WTC11 (cell line): ENCODE results near the gene ADSL. TPM values are rescaled to one million over a fixed set of nuclear protein-coding genes. Genes with fewer than 3 reads are reported as not detected.

ENCODE experiments used
- ATAC-seq: fragments of 200-7000 bp; cut with Tn5 transposase; 2 replicates; pipeline ENCODE4 v1.10.0; 2021; ENCODE audit warnings: mild to moderate bottlenecking, moderate library complexity
- CTCF ChIA-PET: fragments of 300-600 bp; sonication (Branson Sonifier 250); formaldehyde crosslinking; loops from one replicate; lab custom pipeline; 2021; ENCODE audit warnings: antibody characterized with exemption; lab: Charles Lee
- POLR2A ChIA-PET: fragments of 350-600 bp; sonication (Branson Sonifier 250); formaldehyde crosslinking; loops from one replicate; lab custom pipeline; 2021; ENCODE audit warnings: antibody characterized with exemption; lab: Charles Lee
- DNase-seq: peaks from one replicate; pipeline ENCODE4 v3.0.0; 2021; ENCODE audit warnings: low spot score
- H3K27ac Mint-ChIP-seq: 2 replicates; pipeline ENCODE4 v1.8.0; 2021; ENCODE audit warnings: mixed read lengths
- H3K27me3 Mint-ChIP-seq: 2 replicates; pipeline ENCODE4 v1.8.0; 2021; ENCODE audit warnings: low read depth, mild to moderate bottlenecking, moderate library complexity, mixed read lengths
- H3K36me3 Mint-ChIP-seq: 2 replicates; pipeline ENCODE4 v1.8.0; 2021; ENCODE audit warnings: mixed read lengths
- H3K4me1 Mint-ChIP-seq: 2 replicates; pipeline ENCODE4 v1.8.0; 2022; ENCODE audit warnings: mixed read lengths
- H3K4me3 Mint-ChIP-seq: 2 replicates; pipeline ENCODE4 v1.8.0; 2021; ENCODE audit warnings: mild to moderate bottlenecking, moderate library complexity, mixed read lengths
- H3K9me3 Mint-ChIP-seq: 2 replicates; pipeline ENCODE4 v1.8.0; 2021; ENCODE audit warnings: mixed read lengths
- CREB1 ChIP-seq: sonication (generic); formaldehyde crosslinking; IDR thresholded peaks from 2 replicates; pipeline ENCODE4 v1.8.0; 2023; ENCODE audit warnings: mild to moderate bottlenecking, missing genetic modification reagents
- CREM ChIP-seq: sonication (generic); formaldehyde crosslinking; IDR thresholded peaks from 2 replicates; pipeline ENCODE4 v1.8.1; 2022; ENCODE audit warnings: mild to moderate bottlenecking, missing genetic modification reagents, moderate library complexity
- ELF4 ChIP-seq: sonication (generic); formaldehyde crosslinking; IDR thresholded peaks from 2 replicates; pipeline ENCODE4 v1.8.1; 2022; ENCODE audit warnings: low read depth, mild to moderate bottlenecking, moderate library complexity, missing genetic modification reagents
- EMX1 ChIP-seq: fragments of 250-450 bp; sonication (Bioruptor Pico); IDR thresholded peaks from 2 replicates; pipeline ENCODE4 v1.8.0; 2021; ENCODE audit warnings: mild to moderate bottlenecking
- ESRRA ChIP-seq: sonication (generic); formaldehyde crosslinking; IDR thresholded peaks from 2 replicates; pipeline ENCODE4 v1.8.1; 2022; ENCODE audit warnings: mild to moderate bottlenecking, missing genetic modification reagents, borderline replicate concordance
- ETV6 ChIP-seq: sonication (generic); formaldehyde crosslinking; IDR thresholded peaks from 2 replicates; pipeline ENCODE4 v1.8.1; 2022; ENCODE audit warnings: mild to moderate bottlenecking, missing genetic modification reagents
- GABPB1 ChIP-seq: sonication (generic); formaldehyde crosslinking; IDR thresholded peaks from 2 replicates; pipeline ENCODE4 v1.8.1; 2023; ENCODE audit warnings: mild to moderate bottlenecking, missing genetic modification reagents
- NR3C1 ChIP-seq: sonication (generic); formaldehyde crosslinking; conservative IDR thresholded peaks from 2 replicates; pipeline ENCODE4 v1.8.1; 2023; ENCODE audit warnings: low read depth, mild to moderate bottlenecking, missing genetic modification reagents
- SMAD3 ChIP-seq: sonication (generic); formaldehyde crosslinking; IDR thresholded peaks from 2 replicates; pipeline ENCODE4 v1.8.0; 2022; ENCODE audit warnings: missing genetic modification reagents, mild to moderate bottlenecking, borderline replicate concordance
- SOX15 ChIP-seq: fragments of 250-450 bp; sonication (Bioruptor Pico); IDR thresholded peaks from 2 replicates; pipeline ENCODE4 v1.9.0; 2021; ENCODE audit warnings: mild to moderate bottlenecking
- TCF7 ChIP-seq: sonication (generic); formaldehyde crosslinking; IDR thresholded peaks from 2 replicates; pipeline ENCODE4 v1.8.0; 2022; ENCODE audit warnings: mild to moderate bottlenecking, low read depth, missing genetic modification reagents, moderate library complexity
- ZBTB21 ChIP-seq: sonication (generic); formaldehyde crosslinking; IDR thresholded peaks from 2 replicates; pipeline ENCODE4 v1.8.1; 2023; ENCODE audit warnings: mild to moderate bottlenecking, missing genetic modification reagents, borderline replicate concordance
- ZNF138 ChIP-seq: sonication (generic); formaldehyde crosslinking; conservative IDR thresholded peaks from 2 replicates; pipeline ENCODE4 v1.8.1; 2022; ENCODE audit warnings: mild to moderate bottlenecking, moderate library complexity, missing genetic modification reagents
- ZNF416 ChIP-seq: fragments of 250-450 bp; sonication (Bioruptor Pico); IDR thresholded peaks from 2 replicates; pipeline ENCODE4 v1.9.0; 2021; ENCODE audit warnings: mild to moderate bottlenecking, inconsistent platforms
- ZNF671 ChIP-seq: fragments of 250-450 bp; sonication (Bioruptor Pico); IDR thresholded peaks from 2 replicates; pipeline ENCODE4 v1.8.0; 2021; ENCODE audit warnings: mild to moderate bottlenecking
- total RNA-seq: library from RNA; stranded (reverse); gene quantifications from 3 replicates; pipeline ENCODE4 v1.2.3, GENCODE V29; 2021
- TF ChIP-seq, protein P1 (sequence below): fragments of 250-450 bp; sonication (Bioruptor Pico); IDR thresholded peaks from 2 replicates; pipeline ENCODE4 v1.9.0; 2021; ENCODE audit warnings: mild to moderate bottlenecking, borderline replicate concordance
- TF ChIP-seq, protein P2 (sequence below): fragments of 200-600 bp; IDR thresholded peaks from 2 replicates; pipeline ENCODE4 v1.8.0; 2022; ENCODE audit warnings: antibody characterized with exemption
- TF ChIP-seq, protein P3 (sequence below): sonication (generic); formaldehyde crosslinking; IDR thresholded peaks from 2 replicates; pipeline ENCODE4 v1.8.0; 2022; ENCODE audit warnings: mild to moderate bottlenecking, missing genetic modification reagents
- TF ChIP-seq, protein P4 (sequence below): sonication (generic); formaldehyde crosslinking; IDR thresholded peaks from 2 replicates; pipeline ENCODE4 v1.8.0; 2022; ENCODE audit warnings: missing genetic modification reagents
- TF ChIP-seq, protein P5 (sequence below): sonication (generic); formaldehyde crosslinking; IDR thresholded peaks from 2 replicates; pipeline ENCODE4 v1.8.1; 2023; ENCODE audit warnings: mild to moderate bottlenecking, missing genetic modification reagents, moderate library complexity
- TF ChIP-seq, protein P6 (sequence below): sonication (generic); formaldehyde crosslinking; IDR thresholded peaks from 2 replicates; pipeline ENCODE4 v1.8.1; 2022; ENCODE audit warnings: low read depth, mild to moderate bottlenecking, moderate library complexity, missing genetic modification reagents, borderline replicate concordance

ADSL gene
- total RNA-seq, 1 experiment from 2014 or later = 154 TPM

DNA sequence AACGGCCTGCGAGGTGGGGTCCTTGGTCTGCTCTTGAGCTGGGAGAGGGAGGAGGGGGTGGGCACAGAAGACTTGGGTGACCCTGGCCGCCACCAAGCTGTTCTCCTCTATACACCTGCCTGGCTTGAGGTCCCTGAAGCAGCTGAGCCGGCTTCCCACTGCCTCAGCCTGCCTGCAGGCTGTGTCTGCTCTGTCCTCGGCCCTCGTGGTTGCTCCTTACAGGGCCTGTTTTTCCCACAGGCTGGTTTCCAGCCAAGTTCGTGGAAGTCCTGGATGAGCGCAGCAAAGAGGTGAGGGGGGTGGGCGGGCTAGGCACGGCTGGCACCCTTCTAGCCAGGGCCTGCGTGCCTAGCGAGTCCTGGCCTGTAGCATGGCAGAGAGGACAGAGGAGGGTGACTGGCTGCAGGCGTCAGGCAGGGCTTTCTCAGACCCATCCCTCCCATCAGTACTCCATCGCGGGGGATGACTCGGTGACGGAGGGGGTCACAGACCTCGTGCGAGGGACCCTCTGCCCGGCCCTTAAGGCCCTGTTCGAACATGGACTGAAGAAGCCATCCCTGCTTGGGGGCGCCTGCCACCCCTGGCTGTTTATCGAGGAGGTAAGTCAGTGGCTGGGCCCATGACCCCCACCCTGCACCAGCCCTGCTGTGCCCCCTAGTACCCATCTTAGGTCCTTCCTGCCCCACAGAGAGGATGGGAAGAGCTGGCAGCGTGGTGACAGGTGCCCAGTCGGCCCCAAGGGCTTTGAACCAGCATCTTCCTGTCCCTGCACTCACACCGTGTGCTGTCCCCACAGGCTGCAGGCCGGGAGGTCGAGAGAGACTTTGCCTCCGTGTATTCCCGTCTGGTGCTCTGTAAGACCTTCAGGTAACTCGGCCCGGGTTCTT lies 61.8 kb downstream of the ADSL start (continued):
- TF ChIP-seq, protein P1, sequence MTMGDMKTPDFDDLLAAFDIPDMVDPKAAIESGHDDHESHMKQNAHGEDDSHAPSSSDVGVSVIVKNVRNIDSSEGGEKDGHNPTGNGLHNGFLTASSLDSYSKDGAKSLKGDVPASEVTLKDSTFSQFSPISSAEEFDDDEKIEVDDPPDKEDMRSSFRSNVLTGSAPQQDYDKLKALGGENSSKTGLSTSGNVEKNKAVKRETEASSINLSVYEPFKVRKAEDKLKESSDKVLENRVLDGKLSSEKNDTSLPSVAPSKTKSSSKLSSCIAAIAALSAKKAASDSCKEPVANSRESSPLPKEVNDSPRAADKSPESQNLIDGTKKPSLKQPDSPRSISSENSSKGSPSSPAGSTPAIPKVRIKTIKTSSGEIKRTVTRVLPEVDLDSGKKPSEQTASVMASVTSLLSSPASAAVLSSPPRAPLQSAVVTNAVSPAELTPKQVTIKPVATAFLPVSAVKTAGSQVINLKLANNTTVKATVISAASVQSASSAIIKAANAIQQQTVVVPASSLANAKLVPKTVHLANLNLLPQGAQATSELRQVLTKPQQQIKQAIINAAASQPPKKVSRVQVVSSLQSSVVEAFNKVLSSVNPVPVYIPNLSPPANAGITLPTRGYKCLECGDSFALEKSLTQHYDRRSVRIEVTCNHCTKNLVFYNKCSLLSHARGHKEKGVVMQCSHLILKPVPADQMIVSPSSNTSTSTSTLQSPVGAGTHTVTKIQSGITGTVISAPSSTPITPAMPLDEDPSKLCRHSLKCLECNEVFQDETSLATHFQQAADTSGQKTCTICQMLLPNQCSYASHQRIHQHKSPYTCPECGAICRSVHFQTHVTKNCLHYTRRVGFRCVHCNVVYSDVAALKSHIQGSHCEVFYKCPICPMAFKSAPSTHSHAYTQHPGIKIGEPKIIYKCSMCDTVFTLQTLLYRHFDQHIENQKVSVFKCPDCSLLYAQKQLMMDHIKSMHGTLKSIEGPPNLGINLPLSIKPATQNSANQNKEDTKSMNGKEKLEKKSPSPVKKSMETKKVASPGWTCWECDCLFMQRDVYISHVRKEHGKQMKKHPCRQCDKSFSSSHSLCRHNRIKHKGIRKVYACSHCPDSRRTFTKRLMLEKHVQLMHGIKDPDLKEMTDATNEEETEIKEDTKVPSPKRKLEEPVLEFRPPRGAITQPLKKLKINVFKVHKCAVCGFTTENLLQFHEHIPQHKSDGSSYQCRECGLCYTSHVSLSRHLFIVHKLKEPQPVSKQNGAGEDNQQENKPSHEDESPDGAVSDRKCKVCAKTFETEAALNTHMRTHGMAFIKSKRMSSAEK = no peak
- TF ChIP-seq EMX1 (CRISPR knock-in tag) (no peak), TCF7 (CRISPR knock-in tag) (no peak), ZNF138 (CRISPR knock-in tag) (no peak), ELF4 (no peak)
- TF ChIP-seq, protein P2, sequence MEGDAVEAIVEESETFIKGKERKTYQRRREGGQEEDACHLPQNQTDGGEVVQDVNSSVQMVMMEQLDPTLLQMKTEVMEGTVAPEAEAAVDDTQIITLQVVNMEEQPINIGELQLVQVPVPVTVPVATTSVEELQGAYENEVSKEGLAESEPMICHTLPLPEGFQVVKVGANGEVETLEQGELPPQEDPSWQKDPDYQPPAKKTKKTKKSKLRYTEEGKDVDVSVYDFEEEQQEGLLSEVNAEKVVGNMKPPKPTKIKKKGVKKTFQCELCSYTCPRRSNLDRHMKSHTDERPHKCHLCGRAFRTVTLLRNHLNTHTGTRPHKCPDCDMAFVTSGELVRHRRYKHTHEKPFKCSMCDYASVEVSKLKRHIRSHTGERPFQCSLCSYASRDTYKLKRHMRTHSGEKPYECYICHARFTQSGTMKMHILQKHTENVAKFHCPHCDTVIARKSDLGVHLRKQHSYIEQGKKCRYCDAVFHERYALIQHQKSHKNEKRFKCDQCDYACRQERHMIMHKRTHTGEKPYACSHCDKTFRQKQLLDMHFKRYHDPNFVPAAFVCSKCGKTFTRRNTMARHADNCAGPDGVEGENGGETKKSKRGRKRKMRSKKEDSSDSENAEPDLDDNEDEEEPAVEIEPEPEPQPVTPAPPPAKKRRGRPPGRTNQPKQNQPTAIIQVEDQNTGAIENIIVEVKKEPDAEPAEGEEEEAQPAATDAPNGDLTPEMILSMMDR = no peak

DNA sequence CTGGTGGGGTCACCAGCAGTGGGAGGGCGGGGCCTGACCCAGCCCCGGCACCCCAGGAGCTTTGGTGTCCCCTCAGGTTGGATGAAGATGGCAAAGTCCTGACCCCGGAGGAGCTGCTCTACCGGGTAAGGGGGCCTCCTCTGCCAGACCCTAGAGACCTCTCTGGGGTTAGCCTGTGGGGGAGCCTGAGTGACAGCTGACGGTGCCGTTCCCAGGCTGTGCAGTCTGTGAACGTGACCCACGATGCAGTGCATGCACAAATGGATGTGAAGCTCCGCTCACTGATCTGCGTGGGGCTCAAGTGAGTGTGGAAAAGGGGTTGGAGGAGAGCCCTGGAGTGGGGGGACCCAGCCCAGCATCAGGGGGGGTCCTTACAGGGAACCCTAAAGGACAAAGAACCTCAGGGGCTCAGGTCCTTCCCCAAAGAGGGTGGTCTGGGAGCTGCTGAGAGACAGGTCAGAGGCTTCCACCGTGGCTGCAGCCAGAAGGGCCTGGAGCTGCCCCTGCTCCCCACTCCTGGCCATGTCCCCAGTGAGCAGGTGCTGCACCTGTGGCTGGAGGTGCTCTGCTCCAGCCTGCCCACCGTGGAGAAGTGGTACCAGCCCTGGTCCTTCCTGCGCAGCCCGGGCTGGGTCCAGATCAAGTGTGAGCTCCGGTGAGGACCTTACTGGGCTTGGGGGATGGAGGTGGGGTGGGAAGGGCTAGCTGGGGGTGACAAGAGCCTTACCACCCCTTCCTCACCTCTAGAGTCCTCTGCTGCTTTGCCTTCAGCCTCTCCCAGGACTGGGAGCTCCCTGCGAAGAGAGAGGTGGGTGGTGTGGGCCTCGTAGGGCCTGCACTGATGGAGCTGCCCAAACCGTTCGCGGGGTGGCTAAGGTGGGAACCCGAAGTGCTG lies 62.7 kb downstream of the ADSL start:
- DNase-seq (no peak), ATAC-seq (no peak)
- Mint-ChIP-seq H3K27ac (no peak overlapping the region), H3K27me3 (no peaks in the 10 kb centered on the region), H3K4me3 (no peak overlapping the region), H3K9me3 (no peaks in the 10 kb centered on the region), H3K4me1 (no peaks in the 10 kb centered on the region), H3K36me3 (peaks cover 32% of the 10 kb centered on the region)
- POLR2A ChIA-PET = no interaction called here
- CTCF ChIA-PET = interaction anchor here (1.3 to 2.7 kb wide), 3 partner anchors 10 to 28 kb away, joined by 3 to 9 read pairs (median 5); no protein-coding TSS in a partner anchor
- TF ChIP-seq NR3C1 (CRISPR knock-in tag) (no peak), CREB1 (CRISPR knock-in tag) (no peak), ZNF416 (CRISPR knock-in tag) (no peak), SOX15 (no peak), GABPB1 (no peak), ZNF671 (CRISPR knock-in tag) (no peak), ZBTB21 (CRISPR knock-in tag) (no peak), TCF7 (CRISPR knock-in tag) (no peak), CREM (no peak), ESRRA (CRISPR knock-in tag) (no peak), ETV6 (no peak), SMAD3 (CRISPR knock-in tag) (no peak)
- TF ChIP-seq, protein P3, sequence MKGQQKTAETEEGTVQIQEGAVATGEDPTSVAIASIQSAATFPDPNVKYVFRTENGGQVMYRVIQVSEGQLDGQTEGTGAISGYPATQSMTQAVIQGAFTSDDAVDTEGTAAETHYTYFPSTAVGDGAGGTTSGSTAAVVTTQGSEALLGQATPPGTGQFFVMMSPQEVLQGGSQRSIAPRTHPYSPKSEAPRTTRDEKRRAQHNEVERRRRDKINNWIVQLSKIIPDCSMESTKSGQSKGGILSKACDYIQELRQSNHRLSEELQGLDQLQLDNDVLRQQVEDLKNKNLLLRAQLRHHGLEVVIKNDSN (CRISPR knock-in tag) = no peak
- TF ChIP-seq, protein P4, sequence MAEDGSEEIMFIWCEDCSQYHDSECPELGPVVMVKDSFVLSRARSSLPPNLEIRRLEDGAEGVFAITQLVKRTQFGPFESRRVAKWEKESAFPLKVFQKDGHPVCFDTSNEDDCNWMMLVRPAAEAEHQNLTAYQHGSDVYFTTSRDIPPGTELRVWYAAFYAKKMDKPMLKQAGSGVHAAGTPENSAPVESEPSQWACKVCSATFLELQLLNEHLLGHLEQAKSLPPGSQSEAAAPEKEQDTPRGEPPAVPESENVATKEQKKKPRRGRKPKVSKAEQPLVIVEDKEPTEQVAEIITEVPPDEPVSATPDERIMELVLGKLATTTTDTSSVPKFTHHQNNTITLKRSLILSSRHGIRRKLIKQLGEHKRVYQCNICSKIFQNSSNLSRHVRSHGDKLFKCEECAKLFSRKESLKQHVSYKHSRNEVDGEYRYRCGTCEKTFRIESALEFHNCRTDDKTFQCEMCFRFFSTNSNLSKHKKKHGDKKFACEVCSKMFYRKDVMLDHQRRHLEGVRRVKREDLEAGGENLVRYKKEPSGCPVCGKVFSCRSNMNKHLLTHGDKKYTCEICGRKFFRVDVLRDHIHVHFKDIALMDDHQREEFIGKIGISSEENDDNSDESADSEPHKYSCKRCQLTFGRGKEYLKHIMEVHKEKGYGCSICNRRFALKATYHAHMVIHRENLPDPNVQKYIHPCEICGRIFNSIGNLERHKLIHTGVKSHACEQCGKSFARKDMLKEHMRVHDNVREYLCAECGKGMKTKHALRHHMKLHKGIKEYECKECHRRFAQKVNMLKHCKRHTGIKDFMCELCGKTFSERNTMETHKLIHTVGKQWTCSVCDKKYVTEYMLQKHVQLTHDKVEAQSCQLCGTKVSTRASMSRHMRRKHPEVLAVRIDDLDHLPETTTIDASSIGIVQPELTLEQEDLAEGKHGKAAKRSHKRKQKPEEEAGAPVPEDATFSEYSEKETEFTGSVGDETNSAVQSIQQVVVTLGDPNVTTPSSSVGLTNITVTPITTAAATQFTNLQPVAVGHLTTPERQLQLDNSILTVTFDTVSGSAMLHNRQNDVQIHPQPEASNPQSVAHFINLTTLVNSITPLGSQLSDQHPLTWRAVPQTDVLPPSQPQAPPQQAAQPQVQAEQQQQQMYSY = no peak
- TF ChIP-seq, protein P5, sequence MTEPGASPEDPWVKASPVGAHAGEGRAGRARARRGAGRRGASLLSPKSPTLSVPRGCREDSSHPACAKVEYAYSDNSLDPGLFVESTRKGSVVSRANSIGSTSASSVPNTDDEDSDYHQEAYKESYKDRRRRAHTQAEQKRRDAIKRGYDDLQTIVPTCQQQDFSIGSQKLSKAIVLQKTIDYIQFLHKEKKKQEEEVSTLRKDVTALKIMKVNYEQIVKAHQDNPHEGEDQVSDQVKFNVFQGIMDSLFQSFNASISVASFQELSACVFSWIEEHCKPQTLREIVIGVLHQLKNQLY (CRISPR knock-in tag) = no peak
- TF ChIP-seq, protein P6, sequence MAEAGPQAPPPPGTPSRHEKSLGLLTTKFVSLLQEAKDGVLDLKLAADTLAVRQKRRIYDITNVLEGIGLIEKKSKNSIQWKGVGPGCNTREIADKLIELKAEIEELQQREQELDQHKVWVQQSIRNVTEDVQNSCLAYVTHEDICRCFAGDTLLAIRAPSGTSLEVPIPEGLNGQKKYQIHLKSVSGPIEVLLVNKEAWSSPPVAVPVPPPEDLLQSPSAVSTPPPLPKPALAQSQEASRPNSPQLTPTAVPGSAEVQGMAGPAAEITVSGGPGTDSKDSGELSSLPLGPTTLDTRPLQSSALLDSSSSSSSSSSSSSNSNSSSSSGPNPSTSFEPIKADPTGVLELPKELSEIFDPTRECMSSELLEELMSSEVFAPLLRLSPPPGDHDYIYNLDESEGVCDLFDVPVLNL = no peak
